ENCODE measurements around the gene MYL9.
A peak's percentile ranks its signal among the peaks of the same experiment; 100 is the strongest.

Gene MYL9

DNA sequence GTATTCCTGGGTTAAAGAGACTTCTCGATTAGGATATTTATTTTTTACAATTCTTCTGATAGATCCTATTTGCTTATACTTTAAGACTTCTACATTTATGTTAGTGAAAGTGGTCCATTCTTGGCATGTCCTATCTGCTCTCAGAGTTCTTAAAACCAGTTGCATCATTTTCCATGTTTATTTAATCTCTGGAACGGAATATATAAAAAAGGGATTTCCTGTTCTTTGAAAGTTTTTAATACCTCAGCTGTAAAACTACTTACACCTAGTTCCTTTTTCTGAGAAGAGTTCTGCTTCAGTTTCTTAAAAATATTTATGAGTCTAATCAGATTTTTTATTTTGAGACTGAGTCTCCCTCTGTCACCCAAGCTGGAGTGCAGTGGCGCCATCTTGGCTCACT, 18.0 kb upstream of the MYL9 start:
- H3K27ac ChIP-seq = no peak overlapping the region
- H3K4me3 ChIP-seq = no peak overlapping the region

DNA sequence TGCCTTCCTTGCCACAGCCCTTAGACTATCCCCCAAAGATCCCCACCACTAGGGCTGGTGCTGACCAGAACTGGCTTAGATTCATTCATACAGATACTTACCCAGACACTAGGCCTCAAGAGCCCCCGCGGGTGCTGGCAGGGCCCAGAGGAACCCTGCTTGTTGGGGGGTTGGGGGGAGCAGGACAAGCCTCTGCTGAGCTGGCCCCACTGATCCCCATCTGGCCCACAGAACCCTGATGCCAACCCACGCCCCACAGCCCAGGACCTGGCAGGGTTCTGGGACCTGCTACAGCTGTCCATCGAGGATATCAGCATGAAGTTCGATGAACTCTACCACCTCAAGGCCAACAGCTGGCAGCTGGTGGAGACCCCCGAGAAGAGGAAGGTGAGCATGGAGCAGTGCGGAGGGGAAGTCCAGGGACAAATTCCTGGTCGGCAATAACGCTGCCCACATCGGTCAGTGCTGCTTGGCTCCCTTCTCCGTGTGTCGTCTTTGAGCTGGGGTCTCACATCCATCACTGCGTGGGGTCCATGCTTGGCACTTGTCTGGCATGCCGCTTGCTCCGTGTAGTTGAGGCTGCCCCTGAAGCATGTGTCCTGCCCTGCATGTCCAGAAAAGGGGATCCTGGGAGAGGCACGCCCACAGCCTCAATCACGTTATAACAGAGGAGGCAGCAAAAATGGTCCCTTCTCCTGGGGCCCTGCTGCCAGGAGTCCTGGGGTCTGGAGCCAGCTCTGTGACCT, 15.5 kb upstream of the MYL9 start:
- Histone ChIP-seq H3K27ac (peak overlapping the region in 1 of 21 experiments; percentile 3), H3K4me3 (no peak overlapping the region)

DNA sequence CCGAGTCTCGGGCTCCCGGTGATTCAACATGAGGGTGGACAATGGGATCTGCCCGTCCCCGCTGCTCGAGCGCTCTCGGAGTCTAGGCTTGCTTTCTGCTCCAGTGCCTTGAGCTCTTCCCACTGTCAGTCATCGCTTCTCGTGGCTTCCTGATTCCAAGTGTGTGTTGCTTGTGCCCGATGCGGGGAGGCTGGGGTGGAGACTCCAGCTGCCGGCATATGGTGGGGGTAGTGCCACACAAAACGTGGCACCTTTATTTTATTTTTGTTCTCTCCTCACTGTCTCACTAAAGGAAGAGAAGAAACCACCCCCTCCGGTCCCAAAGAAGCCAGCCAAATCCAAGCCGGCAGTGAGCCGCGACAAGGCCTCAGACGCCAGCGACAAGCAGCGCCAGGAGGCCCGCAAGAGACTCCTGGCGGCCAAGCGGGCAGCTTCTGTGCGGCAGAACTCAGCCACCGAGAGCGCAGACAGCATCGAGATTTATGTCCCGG, 14.8 kb upstream of the MYL9 start:
- H3K4me3 ChIP-seq = no peak overlapping the region

DNA sequence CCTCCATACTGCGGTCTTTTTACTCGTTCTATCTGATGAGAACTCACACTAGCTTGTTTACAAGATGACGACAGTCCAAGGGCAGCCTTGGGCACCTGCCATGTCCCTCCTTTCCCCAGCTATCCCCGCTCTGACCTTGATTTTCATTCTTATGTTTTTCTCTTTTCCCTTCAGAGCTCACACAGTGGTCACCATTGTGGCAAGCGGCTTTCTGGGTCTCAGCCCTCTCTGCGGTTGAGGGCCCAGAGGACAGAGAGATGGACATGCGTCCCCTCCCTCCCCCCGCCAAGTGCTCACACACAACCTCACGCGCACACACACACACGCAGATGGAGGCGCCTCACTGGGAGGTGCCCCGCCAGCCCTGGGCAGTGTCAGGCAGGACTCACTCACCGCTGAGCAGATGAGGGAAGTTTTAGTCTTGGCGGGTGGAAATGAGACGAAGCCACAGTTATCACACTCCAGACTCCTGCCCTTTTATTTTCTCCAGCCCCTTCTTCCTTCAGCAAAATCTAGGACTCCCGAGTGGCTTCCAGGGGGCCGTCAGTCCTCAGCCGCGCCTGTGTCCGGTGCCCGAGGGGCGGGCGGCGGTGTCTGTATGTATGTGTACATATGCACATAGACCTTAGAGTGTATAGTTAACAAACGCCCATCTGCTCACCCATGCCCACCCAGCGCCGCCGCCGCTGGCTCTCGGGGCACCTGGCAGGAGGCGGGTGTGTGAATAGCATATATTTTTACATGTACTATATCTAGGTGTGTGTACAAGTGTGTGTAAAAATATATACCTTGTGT, 13.8 kb upstream of the MYL9 start:
- no peak overlapping the region for H3K4me3 ChIP-seq
- no peak overlapping the region for H3K27ac ChIP-seq

More for the DNA sequence above, 14.8 kb upstream of the MYL9 start:
- no peak overlapping the region for H3K27ac ChIP-seq

DNA sequence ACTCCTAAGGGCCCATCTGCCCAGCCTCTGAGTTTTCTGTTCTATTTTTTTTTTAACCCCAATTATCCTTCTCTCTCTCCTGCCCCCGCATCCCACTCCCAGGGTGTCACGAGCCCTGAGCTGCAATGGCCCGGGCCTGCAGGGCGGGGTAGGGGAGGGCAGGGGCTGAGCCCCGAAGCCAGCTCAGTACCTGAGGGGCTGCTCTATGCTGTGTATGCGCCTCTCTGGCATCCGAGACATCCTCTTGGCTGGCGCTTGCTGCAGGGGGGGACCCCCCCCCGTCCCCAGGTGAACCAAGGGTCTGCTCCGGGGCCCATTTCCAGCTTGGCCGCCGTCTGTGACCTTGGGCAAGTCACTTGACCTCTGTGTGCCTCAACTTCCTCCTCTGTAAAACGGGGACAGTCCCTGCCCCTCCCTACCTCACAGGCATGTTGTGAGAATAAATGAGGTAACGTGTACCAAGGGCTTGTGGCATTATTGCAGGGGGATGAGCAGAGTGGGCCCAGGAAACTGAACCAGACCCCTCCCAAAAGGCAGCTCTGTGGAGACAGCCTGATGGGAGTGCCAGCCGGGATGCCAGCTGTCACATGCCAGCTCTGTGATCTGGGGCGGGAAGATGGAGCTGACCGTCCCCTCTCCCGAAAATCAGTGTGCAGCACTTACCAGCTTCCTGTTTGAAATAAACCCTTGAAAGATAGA, 13.0 kb upstream of the MYL9 start:
- no peak overlapping the region for H3K4me3 ChIP-seq
- H3K27ac ChIP-seq = no peak overlapping the region

DNA sequence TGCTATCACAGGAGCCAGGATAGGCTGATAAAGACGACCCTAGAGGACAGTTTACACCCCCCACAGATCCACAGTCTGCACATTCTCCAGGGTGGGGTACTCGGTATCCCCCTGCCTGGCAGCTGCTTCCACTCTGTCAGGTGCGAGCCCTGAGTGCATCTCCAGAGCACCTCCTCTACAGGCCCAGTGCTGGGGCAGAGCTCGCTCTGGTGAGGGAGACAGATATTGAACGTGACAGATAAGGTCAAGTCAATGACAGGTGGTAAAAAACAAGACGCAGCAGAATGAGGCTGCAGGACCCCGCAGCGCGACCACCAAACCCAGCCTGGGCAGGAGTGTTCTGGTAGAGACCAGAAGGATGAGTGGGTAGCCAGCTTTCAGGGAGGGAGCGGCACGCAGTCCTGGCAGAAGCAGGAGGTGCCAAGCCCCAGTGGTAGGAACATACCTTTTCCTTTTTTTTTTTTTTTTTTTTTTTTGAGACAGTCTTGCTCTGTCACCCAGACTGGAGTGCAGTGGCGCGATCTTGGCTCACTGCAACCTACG, 12.4 kb upstream of the MYL9 start:
- H3K27ac ChIP-seq = no peak overlapping the region
- H3K4me3 ChIP-seq = no peak overlapping the region

DNA sequence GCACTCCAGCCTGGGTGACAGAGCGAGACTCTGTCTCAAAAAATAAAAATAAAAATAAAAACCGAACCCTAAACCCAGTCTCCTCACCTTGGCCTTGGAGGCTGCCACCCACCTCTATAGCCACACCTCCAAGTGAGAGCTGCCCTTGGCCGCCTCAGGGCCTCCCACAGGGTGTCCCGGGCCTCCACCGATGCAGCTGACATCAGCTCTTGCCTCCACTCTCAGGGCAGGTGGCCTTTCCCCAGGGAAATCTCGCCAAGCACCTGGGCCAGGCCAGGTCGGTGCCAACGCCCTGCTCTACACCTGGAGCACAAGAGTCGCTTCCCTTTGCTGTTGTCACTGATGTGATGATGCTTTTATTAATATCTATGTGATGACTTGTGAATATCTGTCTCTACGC, 8.9 kb upstream of the MYL9 start:
- Histone ChIP-seq H3K27ac (no peak overlapping the region), H3K4me3 (no peak overlapping the region)

DNA sequence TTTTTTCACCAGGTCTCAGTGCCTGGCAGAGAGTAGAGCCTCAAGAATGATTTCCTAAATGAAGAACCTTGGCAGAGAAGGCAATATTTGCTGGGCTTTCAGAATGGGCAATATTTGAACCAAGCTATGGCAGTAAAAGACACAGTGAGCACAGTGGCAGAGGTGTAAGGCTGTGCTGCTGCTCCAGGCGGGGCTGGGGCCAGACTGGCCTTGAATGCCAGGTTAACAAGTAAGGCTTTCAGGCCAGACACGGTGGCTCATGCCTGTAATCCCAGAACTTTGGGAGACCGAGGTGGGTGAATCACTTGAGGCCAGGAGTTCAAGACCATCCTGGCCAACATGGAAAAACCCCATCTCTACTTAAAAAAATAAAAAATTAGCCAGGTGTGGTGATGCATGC, 8.5 kb upstream of the MYL9 start:
- H3K4me3 ChIP-seq = no peak overlapping the region
- no peak overlapping the region for H3K27ac ChIP-seq

DNA sequence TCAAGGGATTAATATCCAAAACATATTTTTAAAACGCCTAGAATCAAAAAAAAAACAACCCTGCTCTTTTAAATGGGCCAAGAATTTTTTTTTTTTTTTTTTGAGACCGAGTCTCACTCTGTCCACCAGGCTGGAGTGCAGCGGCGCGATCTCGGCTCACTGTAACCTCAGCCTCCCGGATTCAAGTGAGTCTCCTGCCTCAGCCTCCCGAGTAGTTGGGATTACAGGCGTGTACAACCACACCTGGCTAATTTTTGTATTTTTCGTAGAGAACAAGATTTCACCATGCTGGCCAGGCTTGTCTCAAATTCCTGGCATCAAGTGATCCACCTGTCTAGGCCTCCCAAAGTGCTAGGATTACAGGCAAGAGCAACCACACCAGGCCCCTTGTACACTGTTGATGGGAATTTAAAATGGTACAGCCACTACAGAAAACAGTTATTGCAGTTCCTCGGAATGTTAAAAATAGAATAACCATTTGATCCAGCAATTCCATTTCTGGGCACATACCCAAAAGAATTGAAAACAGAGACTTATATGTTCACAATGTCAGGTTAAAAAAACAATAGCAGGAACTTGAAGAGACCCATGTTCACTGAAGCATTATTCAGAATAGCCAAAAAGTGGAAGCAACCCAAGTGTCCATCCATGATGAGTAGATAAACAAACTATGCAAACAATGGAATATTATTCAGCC, 3.1 kb upstream of the MYL9 start:
- no peak overlapping the region for H3K4me3 ChIP-seq
- no peak overlapping the region for H3K27ac ChIP-seq

DNA sequence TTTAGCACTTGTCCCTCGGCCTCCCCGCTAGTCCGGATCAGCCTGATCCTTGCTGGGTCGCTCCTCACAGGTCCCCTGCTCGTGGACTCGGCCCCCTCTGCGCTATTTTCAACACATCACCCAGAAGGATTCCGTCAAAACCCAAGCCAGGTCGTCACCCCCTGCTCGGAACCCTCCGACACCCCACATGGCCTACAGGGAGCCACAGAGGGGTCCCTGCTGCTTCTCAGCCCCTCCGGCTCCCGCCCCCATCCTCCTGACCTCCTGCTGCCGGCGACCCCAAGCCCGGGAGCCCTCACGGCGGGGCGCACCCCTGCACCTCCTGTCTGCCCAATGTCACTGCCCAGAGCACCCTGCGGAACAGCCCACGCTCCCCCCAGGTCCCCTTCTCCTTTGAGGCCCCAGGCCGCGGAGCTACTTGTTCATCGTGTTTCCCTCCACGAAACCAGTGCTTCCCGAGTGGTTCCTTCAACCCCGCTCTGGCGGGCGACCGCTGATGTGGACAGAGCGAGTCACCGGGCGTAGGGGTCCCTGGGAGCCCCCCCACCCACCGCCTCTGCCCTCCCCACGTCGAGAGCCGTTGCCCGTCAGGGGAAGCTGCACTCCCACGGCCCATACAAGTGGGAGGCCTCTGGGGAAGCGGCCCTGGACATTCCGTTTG, 638 bp upstream of the MYL9 start:
- H3K27ac ChIP-seq = peak overlapping the region in 20 of 21 experiments; percentile 27 to 90 (median 82)
- peak overlapping the region; percentile 34 to 61 (median 47) for H3K4me3 ChIP-seq

DNA sequence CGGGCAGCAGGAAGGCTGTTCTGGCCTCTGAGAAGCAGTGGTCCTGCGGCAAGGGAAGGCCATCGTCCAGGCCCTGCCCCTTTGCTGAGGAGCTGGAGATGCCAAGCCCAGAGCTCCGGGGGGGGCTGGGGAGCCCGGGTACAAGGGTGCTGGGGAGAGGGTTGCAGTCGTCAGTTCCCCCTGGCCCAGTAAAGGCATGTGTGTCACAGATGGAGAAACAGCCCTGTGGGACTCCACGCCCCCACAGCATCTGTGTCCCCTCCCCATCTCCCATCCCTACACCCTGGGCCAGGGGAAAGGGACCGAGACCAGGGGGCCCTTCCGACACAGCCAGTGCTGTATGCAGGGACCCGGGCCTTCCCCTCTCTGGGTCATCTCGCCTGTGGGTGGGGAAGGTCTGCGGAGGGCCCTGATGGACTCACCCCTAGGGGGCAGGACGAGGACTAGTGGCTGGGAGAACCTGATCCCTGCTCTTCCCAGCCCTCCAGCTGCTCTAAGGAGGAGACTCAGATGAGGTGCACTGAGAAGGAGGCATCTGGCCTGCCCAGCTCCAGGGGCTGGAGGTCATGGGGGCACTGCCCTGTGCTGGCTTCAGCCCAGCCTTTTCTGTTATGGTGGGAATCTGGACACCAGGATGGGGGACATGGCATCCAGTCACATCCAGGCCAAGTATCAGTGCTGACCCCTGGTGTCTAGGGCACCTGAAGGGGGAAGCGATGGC, 609 bp downstream of the MYL9 start:
- H3K4me3 ChIP-seq = peak overlapping the region; percentile 34 to 61 (median 47)
- peak overlapping the region in 20 of 21 experiments; percentile 27 to 90 (median 82) for H3K27ac ChIP-seq

DNA sequence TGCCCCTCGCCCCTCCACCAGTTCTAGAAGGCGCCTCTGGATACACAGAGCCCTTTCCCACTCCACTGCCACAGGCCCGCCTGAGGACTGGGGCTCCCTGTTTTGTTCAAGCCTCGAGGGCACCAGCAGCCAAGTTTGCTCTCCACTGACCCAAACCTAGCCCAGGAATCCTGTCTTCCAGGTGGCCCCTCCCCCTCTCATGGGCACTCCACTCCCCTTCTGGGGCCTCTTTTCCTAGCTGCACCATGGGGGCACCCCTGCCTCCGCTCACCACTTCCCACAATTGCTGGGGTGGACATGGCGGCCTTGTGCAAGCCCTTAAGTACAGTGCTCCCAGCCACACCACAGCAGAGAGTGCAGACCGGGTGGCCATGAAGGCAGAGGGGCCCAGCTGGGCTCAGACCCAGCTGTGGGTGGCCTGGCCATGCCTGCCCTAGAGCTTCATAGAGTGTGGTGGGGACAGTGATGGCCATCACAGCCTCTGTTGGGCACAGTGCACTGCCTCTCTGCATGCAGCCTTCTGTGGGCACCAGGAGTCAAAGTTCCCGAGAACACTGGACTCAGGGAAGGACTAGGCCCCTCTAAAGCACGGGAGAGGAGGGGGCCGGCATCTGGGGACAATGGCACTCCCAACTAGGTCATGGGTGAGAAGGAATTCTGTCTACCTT, 1.3 kb downstream of the MYL9 start:
- H3K4me3 ChIP-seq = peak overlapping the region in 6 of 7 experiments; percentile 38 to 61 (median 48)
- peak overlapping the region in 17 of 21 experiments; percentile 6 to 90 (median 82) for H3K27ac ChIP-seq

DNA sequence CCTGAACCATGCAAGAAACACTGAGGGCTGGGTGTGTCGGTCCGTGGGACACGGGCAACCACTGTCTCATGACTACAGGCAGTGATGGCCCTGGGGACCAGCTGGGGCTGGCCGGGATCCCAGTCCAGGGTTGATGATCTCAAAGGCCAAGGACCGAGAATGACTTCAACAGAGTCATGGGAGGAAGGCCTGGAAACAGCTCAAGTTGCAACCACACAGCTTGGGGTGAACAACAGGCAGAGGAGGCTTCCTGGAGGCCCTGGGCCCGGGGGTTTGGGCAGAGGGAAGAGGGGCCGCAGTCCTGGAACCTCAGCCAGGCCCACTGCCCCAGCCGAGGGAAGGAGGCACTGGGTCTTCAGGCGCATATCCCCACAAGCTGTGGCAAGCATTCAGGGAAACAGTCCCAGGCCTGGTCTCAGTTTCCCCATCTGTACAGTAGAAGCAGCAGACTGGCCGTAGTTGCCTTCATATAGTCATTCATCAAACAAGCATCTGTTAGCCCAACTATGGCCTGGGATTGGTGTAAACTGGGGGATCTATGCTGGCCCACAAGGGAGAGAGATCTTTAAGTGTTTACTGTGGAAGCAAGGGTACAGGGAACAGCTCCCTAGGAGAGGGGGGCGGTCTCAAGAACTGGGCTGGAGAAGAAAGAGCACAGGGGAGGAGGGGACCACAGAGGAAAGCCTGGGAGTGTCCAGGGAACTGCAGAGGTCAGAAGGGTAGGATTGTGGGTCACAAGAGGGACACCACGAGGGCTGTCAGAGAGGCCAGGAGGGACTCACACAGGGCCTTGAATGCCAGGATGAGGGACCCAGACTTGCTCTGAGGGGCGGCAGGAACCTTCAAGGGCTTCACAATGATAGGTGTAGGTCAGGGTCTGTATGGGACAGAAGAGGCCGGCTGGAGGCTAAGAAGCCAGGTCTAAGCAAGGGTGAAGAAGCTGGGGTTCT, 2.1 kb downstream of the MYL9 start:
- Histone ChIP-seq H3K4me3 (peak overlapping the region in 3 of 7 experiments; percentile 38 to 49 (median 47)), H3K27ac (peak overlapping the region in 15 of 21 experiments; percentile 4 to 90 (median 82))

DNA sequence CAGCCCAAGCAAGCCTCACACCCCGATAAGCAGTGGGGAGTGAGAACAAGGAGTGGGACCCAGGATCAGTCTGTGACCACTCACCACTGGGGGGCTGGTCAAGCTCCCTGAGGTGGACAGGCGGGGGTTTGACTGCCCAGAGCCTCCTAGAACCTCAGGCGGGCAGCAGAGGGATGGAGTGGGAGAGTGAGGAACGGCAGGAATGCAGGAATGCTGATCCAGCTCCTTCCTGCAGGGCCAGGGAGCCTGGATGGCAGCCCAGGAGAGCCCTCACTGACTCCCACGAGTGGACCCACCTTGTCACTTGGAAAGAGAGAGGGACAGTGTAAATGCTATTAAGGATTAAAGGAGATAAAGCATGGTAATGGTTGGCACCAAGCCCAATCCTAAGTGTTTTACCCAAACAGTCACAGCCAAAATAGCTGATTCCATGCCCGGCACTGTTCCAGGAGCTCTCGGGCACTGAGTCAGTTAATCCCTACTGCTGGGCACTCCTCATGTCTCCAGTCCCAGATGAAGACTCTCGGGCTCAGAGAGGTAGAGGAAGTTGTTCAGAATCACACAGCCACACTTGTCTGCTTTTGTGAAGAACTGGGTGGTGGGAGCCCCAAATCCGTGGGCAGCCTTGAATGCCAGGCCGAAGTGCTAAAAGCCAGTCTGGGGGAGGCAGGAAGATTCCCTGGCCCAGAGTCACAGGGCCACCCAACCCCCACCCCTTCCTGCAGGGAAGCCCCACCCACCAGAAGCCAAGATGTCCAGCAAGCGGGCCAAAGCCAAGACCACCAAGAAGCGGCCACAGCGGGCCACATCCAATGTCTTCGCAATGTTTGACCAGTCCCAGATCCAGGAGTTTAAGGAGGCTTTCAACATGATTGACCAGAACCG, 3.1 kb downstream of the MYL9 start:
- H3K4me3 ChIP-seq = no peak overlapping the region
- H3K27ac ChIP-seq = peak overlapping the region in 10 of 21 experiments; percentile 22 to 90 (median 82)

DNA sequence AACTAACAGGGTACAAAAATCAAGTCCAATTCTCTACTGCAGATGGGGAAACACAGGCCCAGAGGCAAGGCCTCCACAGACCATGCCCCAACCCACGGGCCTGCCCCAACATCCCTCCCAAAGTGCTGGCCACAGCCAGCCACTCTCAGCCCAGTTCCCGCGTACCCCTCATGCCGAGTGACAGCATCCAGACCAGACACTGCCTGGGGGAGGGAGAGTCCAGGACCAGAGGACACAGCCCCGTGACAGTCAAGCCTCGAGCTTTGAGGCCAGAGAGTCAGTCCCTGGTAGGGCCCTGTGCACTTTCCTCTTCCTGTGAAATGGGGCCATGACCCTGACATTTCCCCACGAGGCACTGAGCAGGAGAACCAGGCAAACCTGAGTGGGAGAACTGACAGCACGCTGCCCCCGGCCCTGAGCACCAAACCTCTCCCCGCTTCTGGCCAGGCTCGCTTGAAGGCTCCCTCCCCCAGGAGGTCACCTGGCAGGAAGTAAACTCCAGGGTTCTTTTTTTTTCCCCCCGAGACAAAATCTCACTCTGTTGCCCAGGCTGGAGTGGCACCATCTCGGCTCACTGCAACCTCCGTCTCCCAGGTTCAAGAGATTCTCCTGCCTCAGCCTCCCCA, 4.9 kb downstream of the MYL9 start:
- no peak overlapping the region for H3K4me3 ChIP-seq
- no peak overlapping the region for H3K27ac ChIP-seq
